ENCODE data around the gene GIT2.

GRCh38 chr12:110023059-110023980 lies 27.2 kb upstream of the GIT2 start:
- TF ChIP-seq TOX (CRISPR knock-in tag; IDR thresholded peaks at IDR 0.05; ENCODE audit: borderline replicate concordance) = no peak
- TF ChIP-seq TCF4 (CRISPR knock-in tag; IDR thresholded peaks at IDR 0.05; ENCODE audit: borderline replicate concordance) = no peak
- no peak for TF ChIP-seq PATZ1 (CRISPR knock-in tag; IDR thresholded peaks at IDR 0.05; ENCODE audit: borderline replicate concordance)
- TF ChIP-seq ZFP30 (CRISPR knock-in tag; IDR thresholded peaks at IDR 0.05) = no peak
- TF ChIP-seq GLIS3 (CRISPR knock-in tag; IDR thresholded peaks at IDR 0.05) = no peak
- TF ChIP-seq ISL1 (CRISPR knock-in tag; IDR thresholded peaks at IDR 0.05) = no peak
- TF ChIP-seq ZFP3 (CRISPR knock-in tag; IDR thresholded peaks at IDR 0.05) = no peak
- no peak for TF ChIP-seq ZNF8 (CRISPR knock-in tag; IDR thresholded peaks at IDR 0.05)
- no peak for TF ChIP-seq CSDC2 (CRISPR knock-in tag; IDR thresholded peaks at IDR 0.05)
- no peak for TF ChIP-seq RARB (CRISPR knock-in tag; IDR thresholded peaks at IDR 0.05)
- TF ChIP-seq TSHZ2 (CRISPR knock-in tag; IDR thresholded peaks at IDR 0.05) = no peak
- no peak for TF ChIP-seq SNAI2 (CRISPR knock-in tag; IDR thresholded peaks at IDR 0.05)
- no peak for TF ChIP-seq PPARA (CRISPR knock-in tag; IDR thresholded peaks at IDR 0.05; ENCODE audit: borderline replicate concordance)

Measured in SK-N-SH treated with all-trans-retinoic acid at 6 μM for 48 hours (cell line).